ENCODE data around the gene KCNK6.

GRCh38 chr19:38351865-38352395 lies 32.3 kb downstream of the KCNK6 start:
- TF ChIP-seq CTCF (IDR thresholded peaks at IDR 0.05), result no peak
- no peak for TF ChIP-seq EZH2phosphoT487 (IDR thresholded peaks at IDR 0.05)
- no peak for TF ChIP-seq EZH2 (IDR thresholded peaks at IDR 0.05)

All from neural progenitor cell (in vitro differentiated cells).